ENCODE measurements around the gene MTPN. TPM values are rescaled to one million over a fixed set of nuclear protein-coding genes. Genes with fewer than 3 reads are reported as not detected.

The MTPN gene
- total RNA-seq, 4 donors from 2014 or later: 116 to 128 (median 125) TPM

DNA sequence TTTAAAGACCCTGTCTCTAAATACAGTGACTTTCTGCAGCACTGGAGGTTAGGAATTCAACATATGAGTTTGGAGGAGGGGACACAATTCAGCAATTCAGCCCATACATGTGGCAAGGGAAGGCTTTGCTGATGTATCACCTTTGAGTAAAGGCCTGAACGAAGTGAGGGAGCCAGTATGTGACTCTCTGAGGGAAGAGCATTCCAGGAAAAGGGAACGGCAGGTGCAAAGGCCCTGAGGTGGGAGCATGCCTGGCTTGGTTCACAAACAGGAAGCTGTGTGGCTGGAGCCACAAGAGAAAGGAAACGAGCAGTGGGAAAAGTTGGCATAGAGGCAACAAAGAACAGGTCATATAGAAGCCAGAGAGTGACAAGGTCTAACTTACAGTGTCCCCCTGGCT lies 72.9 kb downstream of the MTPN start:
- Histone ChIP-seq H3K36me3 (no peaks in the 10 kb centered on the region), H3K27me3 (no peaks in the 10 kb centered on the region), H3K4me3 (replicated peaks in 1 of 3) (no peak overlapping the region), H3K27ac (no peak overlapping the region), H3K9me3 (no peaks in the 10 kb centered on the region), H3K4me1 (no peaks in the 10 kb centered on the region)
- intact Hi-C loops (cut with DNase I): no loop called here
- no peak for DNase-seq
- 75 to 89% methylated on average over 3 of the region's 3 CpGs for WGBS, 2 donors
- TF ChIP-seq POLR2A (IDR thresholded peaks at IDR 0.05): no peak
- TF ChIP-seq, protein P1, sequence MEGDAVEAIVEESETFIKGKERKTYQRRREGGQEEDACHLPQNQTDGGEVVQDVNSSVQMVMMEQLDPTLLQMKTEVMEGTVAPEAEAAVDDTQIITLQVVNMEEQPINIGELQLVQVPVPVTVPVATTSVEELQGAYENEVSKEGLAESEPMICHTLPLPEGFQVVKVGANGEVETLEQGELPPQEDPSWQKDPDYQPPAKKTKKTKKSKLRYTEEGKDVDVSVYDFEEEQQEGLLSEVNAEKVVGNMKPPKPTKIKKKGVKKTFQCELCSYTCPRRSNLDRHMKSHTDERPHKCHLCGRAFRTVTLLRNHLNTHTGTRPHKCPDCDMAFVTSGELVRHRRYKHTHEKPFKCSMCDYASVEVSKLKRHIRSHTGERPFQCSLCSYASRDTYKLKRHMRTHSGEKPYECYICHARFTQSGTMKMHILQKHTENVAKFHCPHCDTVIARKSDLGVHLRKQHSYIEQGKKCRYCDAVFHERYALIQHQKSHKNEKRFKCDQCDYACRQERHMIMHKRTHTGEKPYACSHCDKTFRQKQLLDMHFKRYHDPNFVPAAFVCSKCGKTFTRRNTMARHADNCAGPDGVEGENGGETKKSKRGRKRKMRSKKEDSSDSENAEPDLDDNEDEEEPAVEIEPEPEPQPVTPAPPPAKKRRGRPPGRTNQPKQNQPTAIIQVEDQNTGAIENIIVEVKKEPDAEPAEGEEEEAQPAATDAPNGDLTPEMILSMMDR (IDR thresholded peaks at IDR 0.05): no peak

DNA sequence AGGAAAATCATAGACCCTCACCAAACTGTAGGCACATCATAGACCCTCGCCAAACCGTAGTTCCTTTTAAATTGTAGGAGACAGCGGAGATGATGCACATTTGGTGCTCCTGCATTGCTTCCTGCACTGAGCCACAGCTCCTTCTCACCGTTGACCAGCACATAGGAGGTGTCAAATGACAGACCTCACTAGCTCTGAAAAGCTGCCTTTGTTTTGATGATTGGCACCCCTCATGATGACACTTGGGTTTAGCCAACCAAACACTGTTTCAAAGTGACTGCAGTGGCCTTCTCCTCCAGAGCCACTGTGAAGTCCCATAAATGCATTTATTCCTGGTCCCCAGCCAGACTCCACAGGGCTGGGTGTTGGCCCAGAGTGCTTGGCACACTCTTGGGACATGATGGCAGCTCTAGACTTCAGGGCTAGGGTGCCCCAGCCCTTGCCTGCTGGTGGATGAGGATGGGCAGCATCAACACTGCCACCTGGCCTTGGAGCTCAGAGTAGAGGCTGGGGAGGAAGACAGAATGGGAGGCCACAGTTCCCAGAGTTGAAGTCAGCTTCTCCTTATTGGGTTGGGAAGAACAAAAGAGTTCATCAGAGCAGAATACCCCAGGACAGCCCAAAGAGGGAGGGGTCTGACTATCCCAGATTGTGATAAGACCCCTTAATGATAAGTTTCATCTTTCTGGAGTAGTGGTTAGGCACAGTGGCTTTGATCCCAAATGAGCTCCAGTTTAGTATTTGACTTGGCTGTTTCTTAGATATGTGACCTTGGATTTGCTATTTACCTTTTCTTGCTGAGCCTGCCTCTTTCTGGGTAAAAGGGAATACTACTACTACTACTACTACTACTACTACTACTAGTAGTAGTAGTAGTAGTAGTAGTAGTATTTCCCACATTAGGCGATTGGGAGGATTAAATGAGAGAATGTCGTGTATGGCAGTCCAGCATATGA lies 75.3 kb downstream of the MTPN start:
- intact Hi-C loops (cut with DNase I): no loop called here
- Histone ChIP-seq H3K36me3 (no peaks in the 10 kb centered on the region), H3K9me3 (no peaks in the 10 kb centered on the region), H3K27ac (no peak overlapping the region), H3K4me3 (replicated peaks in 1 of 3) (no peak overlapping the region), H3K27me3 (no peaks in the 10 kb centered on the region), H3K4me1 (no peaks in the 10 kb centered on the region)
- WGBS, 2 donors: 81 to 88% methylated on average over 6 of the region's 6 CpGs
- no peak for DNase-seq
- TF ChIP-seq, protein P1 (IDR thresholded peaks at IDR 0.05): no peak
- no peak for TF ChIP-seq POLR2A (IDR thresholded peaks at IDR 0.05)

DNA sequence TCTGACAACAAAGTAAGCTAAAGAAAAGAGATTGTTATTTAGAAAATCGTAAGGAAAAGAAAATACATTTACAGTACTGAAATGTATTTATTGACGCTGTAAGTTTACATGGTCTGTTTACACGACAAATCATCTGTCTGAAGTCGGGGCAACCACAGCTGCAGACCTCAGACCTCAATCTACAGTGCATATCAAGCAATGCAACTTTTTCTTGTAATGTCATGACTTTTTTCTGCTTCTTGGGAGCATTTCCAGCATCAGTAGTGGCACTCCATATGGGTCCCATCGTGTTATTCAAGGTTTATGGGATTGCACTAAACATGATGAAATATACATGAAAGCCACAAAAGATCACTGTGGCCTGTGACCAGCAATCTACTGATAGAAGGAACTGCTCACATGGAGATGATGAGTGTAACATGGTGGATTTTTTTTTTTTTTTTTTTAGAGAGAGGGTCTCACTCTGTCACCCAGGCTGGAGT lies 77.1 kb downstream of the MTPN start:
- Histone ChIP-seq H3K4me3 (replicated peaks in 1 of 3) (no peak overlapping the region), H3K27me3 (no peaks in the 10 kb centered on the region), H3K4me1 (no peaks in the 10 kb centered on the region), H3K27ac (no peak overlapping the region), H3K36me3 (no peaks in the 10 kb centered on the region), H3K9me3 (no peaks in the 10 kb centered on the region)
- no peak for DNase-seq
- intact Hi-C loops (cut with DNase I): no loop called here
- TF ChIP-seq, protein P1 (IDR thresholded peaks at IDR 0.05): no peak
- no peak for TF ChIP-seq POLR2A (IDR thresholded peaks at IDR 0.05)
- 89 to 90% methylated on average over 5 of the region's 5 CpGs for WGBS, 2 donors

DNA sequence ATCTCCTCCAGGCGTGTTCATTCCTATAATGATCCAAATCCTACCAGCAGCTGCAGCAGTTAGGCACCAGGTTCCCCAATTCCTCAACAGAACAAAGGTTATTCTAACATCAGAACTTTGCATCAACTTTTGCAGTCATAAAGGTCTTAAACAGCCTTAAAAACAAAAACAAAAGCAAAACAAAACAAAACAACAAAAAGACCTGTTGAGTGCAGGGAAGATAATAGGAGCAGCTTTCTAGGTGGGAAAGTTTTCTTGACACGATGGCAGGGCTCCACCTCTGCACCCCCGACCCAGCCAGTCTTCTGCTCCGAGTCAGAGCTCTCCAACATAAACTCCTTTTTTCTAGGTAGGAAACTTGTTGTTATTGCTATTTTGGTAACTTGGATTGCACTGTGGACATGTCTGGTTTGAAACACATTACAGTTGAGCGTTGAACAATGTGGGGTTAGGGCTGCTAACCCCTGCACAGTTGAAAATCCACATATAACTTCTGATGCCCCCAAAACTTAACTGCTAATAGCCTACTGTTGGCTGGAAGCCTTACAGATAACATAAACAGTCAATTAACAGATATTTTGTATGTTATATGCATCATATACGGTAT lies 77.6 kb downstream of the MTPN start:
- Histone ChIP-seq H3K36me3 (no peaks in the 10 kb centered on the region), H3K9me3 (no peaks in the 10 kb centered on the region), H3K4me3 (replicated peaks in 1 of 3) (no peak overlapping the region), H3K4me1 (no peaks in the 10 kb centered on the region), H3K27ac (no peak overlapping the region), H3K27me3 (no peaks in the 10 kb centered on the region)
- no peak for TF ChIP-seq POLR2A (IDR thresholded peaks at IDR 0.05)
- TF ChIP-seq, protein P1 (IDR thresholded peaks at IDR 0.05): no peak
- WGBS, 2 donors: 70 to 79% methylated on average over 6 of the region's 6 CpGs
- no peak for DNase-seq
- intact Hi-C loops (cut with DNase I): no loop called here

DNA sequence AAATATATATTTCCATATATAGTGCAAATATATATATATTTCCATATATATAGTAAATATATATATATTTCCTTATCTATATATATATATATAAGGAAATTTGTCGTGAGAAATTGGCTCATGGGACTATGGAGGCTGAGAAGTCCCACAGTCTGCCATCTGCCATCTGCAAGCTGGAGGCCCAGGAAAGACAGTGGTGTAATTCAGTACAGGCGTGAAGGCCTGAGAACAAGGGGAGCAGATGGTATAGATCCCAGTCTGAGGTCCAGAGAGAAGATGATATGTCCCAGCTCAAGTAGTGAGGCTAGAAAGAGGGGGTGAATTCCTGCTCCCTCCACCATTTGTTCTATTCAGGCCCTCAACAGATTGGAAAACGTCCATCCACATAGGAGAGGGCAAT lies 78.9 kb downstream of the MTPN start:
- intact Hi-C loops (cut with DNase I): no loop called here
- DNase-seq: no peak
- 70 to 74% methylated on average over 3 of the region's 3 CpGs for WGBS, 2 donors

More for the DNA sequence above, 78.9 kb downstream of the MTPN start:
- no peaks in the 10 kb centered on the region for H3K4me1 ChIP-seq
- TF ChIP-seq, protein P1 (IDR thresholded peaks at IDR 0.05): no peak
- no peak for TF ChIP-seq POLR2A (IDR thresholded peaks at IDR 0.05)
- H3K36me3 ChIP-seq: no peaks in the 10 kb centered on the region
- no peaks in the 10 kb centered on the region for H3K9me3 ChIP-seq
- H3K4me3 ChIP-seq (replicated peaks in 1 of 3): no peak overlapping the region
- H3K27ac ChIP-seq: no peak overlapping the region
- no peaks in the 10 kb centered on the region for H3K27me3 ChIP-seq
